Mucosa of descending colon (tissue), 3 donors: ENCODE results near the gene ATXN7. TPM values are rescaled to one million over a fixed set of nuclear protein-coding genes. Genes with fewer than 3 reads are reported as not detected.

ENCODE experiments used
- ATAC-seq: fragments of 200-7000 bp; cut with Tn5 transposase; one replicate; pipeline ENCODE4 v1.9.1; 2020; ENCODE audit warnings: mild to moderate bottlenecking, moderate library complexity
- DNase-seq, 3 donors: peaks; one replicate each; pipeline ENCODE4 v3.0.0-alpha.2; 2020
- H3K36me3 ChIP-seq: fragments of 200-600 bp; one replicate; pipeline ENCODE4 v1.8.0; 2021; ENCODE audit warnings: low read depth, mild to moderate bottlenecking
- H3K4me1 ChIP-seq: fragments of 200-600 bp; one replicate; pipeline ENCODE4 v1.8.0; 2021; ENCODE audit warnings: low read depth, mild to moderate bottlenecking
- H3K4me3 ChIP-seq: fragments of 200-600 bp; one replicate; pipeline ENCODE4 v1.8.0; 2021; ENCODE audit warnings: mild to moderate bottlenecking
- H3K9me3 ChIP-seq: fragments of 200-600 bp; one replicate; pipeline ENCODE4 v1.8.0; 2021; ENCODE audit warnings: mild to moderate bottlenecking
- intact Hi-C, 2 donors: fragments of 100-400 bp; cut with DNase I in 1 of 2; cut with micrococcal nuclease in 1 of 2; formaldehyde crosslinking; loops; one replicate each; pipeline versions ENCODE4 v1.11.0 to v1.11.1; 2022; cut with DNase I, micrococcal nuclease
- total RNA-seq, 3 donors: library from RNA; stranded (reverse); fragmentation: NEBNext Ultra II Directional in 2 of 3; extraction: Animal tissue kit (Norgen Biotek cat#: 25700) in 2 of 3; gene quantifications; one replicate each; pipeline versions ENCODE4 v1.2.1 to v1.2.4, GENCODE V29; 2021 to 2023
- TF ChIP-seq, protein P1 (sequence below): fragments of 200-600 bp; IDR thresholded peaks from one replicate; pipeline ENCODE4 v1.8.0; 2022; ENCODE audit warnings: antibody characterized with exemption, mild to moderate bottlenecking
- donor health status: DM: no; HTN: no; CAD: no; lungs with moderate emphysema.
- donor health status: DM: no; HTN: no; CAD: no.
- donor health status: DM: no; HTN: yes; CAD: no.

ATXN7 gene
- total RNA-seq, 3 donors from 2014 or later = 41.2 to 57.4 (median 41.5) TPM

GRCh38 chr3:64046592-64046991 is 182.9 kb downstream of the ATXN7 start:
- H3K9me3 ChIP-seq = no peaks in the 10 kb centered on the region
- no peaks in the 10 kb centered on the region for H3K36me3 ChIP-seq
- no peaks in the 10 kb centered on the region for H3K4me1 ChIP-seq
- ATAC-seq (no peak), DNase-seq (no peak)
- TF ChIP-seq, protein P1, sequence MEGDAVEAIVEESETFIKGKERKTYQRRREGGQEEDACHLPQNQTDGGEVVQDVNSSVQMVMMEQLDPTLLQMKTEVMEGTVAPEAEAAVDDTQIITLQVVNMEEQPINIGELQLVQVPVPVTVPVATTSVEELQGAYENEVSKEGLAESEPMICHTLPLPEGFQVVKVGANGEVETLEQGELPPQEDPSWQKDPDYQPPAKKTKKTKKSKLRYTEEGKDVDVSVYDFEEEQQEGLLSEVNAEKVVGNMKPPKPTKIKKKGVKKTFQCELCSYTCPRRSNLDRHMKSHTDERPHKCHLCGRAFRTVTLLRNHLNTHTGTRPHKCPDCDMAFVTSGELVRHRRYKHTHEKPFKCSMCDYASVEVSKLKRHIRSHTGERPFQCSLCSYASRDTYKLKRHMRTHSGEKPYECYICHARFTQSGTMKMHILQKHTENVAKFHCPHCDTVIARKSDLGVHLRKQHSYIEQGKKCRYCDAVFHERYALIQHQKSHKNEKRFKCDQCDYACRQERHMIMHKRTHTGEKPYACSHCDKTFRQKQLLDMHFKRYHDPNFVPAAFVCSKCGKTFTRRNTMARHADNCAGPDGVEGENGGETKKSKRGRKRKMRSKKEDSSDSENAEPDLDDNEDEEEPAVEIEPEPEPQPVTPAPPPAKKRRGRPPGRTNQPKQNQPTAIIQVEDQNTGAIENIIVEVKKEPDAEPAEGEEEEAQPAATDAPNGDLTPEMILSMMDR = no peak
- no peak overlapping the region for H3K4me3 ChIP-seq
- intact Hi-C loops = no loop called here

DNA sequence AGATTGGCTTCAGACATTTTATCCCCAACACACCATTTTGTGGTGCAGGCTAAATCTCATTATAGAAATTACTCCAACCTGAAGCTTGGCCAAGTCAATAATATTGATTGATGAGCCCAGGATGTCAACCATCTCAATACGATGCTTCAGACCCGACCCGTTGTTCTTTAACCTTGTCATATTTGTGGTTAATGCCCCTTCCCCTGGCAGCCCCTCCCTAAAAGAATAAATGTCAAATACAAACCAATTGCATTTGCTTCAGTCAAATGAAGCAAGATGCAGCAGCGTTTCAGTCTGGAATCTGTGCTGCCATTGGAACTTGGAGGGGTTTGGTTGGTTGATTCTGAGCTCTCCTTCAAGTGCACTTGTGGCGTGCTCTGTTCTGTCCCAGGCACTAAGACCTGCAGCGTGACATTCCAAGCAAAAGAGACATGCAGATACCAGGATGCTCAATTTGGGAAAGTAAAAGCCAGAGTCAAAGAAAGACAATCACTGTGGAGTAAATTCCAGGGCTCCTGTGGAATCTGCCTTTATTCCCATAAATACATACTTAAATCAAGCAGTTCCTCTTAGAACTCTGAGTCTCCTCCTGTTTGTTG is 183.4 kb downstream of the ATXN7 start:
- no peaks in the 10 kb centered on the region for H3K4me1 ChIP-seq
- H3K9me3 ChIP-seq = no peaks in the 10 kb centered on the region
- intact Hi-C loops = no loop called here
- no peaks in the 10 kb centered on the region for H3K36me3 ChIP-seq
- TF ChIP-seq, protein P1 = no peak
- DNase-seq = no peak
- H3K4me3 ChIP-seq = no peak overlapping the region
- no peak for ATAC-seq

- ATAC-seq (no peak), DNase-seq (no peak)
- Histone ChIP-seq H3K4me3 (no peak overlapping the region), H3K36me3 (no peaks in the 10 kb centered on the region), H3K4me1 (no peaks in the 10 kb centered on the region), H3K9me3 (no peaks in the 10 kb centered on the region)
- TF ChIP-seq, protein P1 = no peak
- intact Hi-C loops = no loop called here
Measured at GRCh38 chr3:64047787-64048186, 184.1 kb downstream of the ATXN7 start.

GRCh38 chr3:64048631-64049061 is 185.0 kb downstream of the ATXN7 start:
- Histone ChIP-seq H3K36me3 (no peaks in the 10 kb centered on the region), H3K9me3 (no peaks in the 10 kb centered on the region), H3K4me3 (no peak overlapping the region), H3K4me1 (no peaks in the 10 kb centered on the region)
- intact Hi-C loops = no loop called here
- no peak for DNase-seq
- TF ChIP-seq, protein P1 = no peak
- no peak for ATAC-seq

GRCh38 chr3:64049136-64049535 is 185.5 kb downstream of the ATXN7 start:
- ATAC-seq = no peak
- H3K4me1 ChIP-seq = no peaks in the 10 kb centered on the region
- intact Hi-C loops = no loop called here

More at GRCh38 chr3:64049136-64049535, 185.5 kb downstream of the ATXN7 start:
- TF ChIP-seq, protein P1 = no peak
- H3K9me3 ChIP-seq = no peaks in the 10 kb centered on the region
- H3K36me3 ChIP-seq = no peaks in the 10 kb centered on the region
- no peak for DNase-seq
- H3K4me3 ChIP-seq = no peak overlapping the region
